Naive thymus-derived CD8-positive, alpha-beta T cell (primary cell): Measurements from ENCODE around the gene LRFN2. TPM values are rescaled to one million over a fixed set of nuclear protein-coding genes. Genes with fewer than 3 reads are reported as not detected.

ENCODE experiments used
- ATAC-seq, 2 donors: fragments of 150-1000 bp; cut with Tn5 transposase in 1 of 2; sonication (Bioruptor Pico), chemical (Tn5 transposase) in 1 of 2; 1 replicate in 1 of 2; 2 replicates in 1 of 2; pipeline ENCODE4 v1.10.0; 2021; ENCODE audit warnings: mild to moderate bottlenecking in 2 of 2, moderate library complexity in 2 of 2
- POLR2A ChIA-PET: fragments of 350-600 bp; sonication (Branson Sonifier 250); formaldehyde crosslinking; loops from one replicate; lab custom pipeline; 2021; ENCODE audit warnings: antibody characterized with exemption; lab: Charles Lee
- DNase-seq, 10 donors: peaks; one replicate each; pipeline versions ENCODE4 v3.0.0 to v3.0.0-alpha.2; 2020 to 2022
- H3K27ac Mint-ChIP-seq, 10 donors: one replicate each; pipeline ENCODE4 v1.8.0; 2020 to 2022; ENCODE audit warnings: mild to moderate bottlenecking in 10 of 10, mixed read lengths in 10 of 10, moderate library complexity in 4 of 10, inconsistent platforms in 1 of 10
- H3K27me3 Mint-ChIP-seq, 5 donors: one replicate each; pipeline ENCODE4 v1.8.0; 2021 to 2022; ENCODE audit warnings: mixed read lengths in 5 of 5
- H3K36me3 Mint-ChIP-seq, 3 donors: one replicate each; pipeline ENCODE4 v1.8.0; 2020 to 2022; ENCODE audit warnings: mixed read lengths in 3 of 3, mild to moderate bottlenecking in 2 of 3, inconsistent platforms in 1 of 3
- H3K4me1 Mint-ChIP-seq, 4 donors: one replicate each; pipeline ENCODE4 v1.8.0; 2021 to 2022; ENCODE audit warnings: mixed read lengths in 4 of 4
- H3K4me3 Mint-ChIP-seq, 10 donors: one replicate each; pipeline ENCODE4 v1.8.0; 2020 to 2022; ENCODE audit warnings: mild to moderate bottlenecking in 10 of 10, mixed read lengths in 10 of 10, moderate library complexity in 6 of 10, inconsistent platforms in 1 of 10
- H3K9me3 Mint-ChIP-seq, 9 donors: one replicate each; pipeline ENCODE4 v1.8.0; 2020 to 2022; ENCODE audit warnings: mixed read lengths in 9 of 9, mild to moderate bottlenecking in 3 of 9, inconsistent platforms in 1 of 9, moderate library complexity in 1 of 9
- polyA plus RNA-seq, 3 donors: library from polyadenylated mRNA; unstranded; fragments of 300-500 nt; fragmentation: Illumina TruSeq; gene quantifications; one replicate each; pipeline ENCODE4 v1.2.3, GENCODE V29; 2021
- total RNA-seq, 8 experiments: library from RNA in 2 of 8; stranded (reverse) in 2 of 8; gene quantifications; one replicate each; pipeline ENCODE4 v1.2.3 and lab custom pipeline; 2021 to 2026

LRFN2 gene
- total and polyA plus RNA-seq, 5 experiments from 2014 or later, result 0.09 to 0.25 TPM; not detected in 3

GRCh38 chr6:40380271-40380670, 206.9 kb downstream of the LRFN2 start:
- Mint-ChIP-seq H3K4me1 (peaks cover 0 to 1% (median 0%) of the 10 kb centered on the region in 4 donors), H3K27me3 (no peaks in the 10 kb centered on the region), H3K27ac (no peak overlapping the region), H3K36me3 (no peaks in the 10 kb centered on the region), H3K4me3 (no peak overlapping the region), H3K9me3 (no peaks in the 10 kb centered on the region)
- no peak for DNase-seq
- POLR2A ChIA-PET, result no interaction called here
- no peak for ATAC-seq

GRCh38 chr6:40379811-40380210, 207.4 kb downstream of the LRFN2 start:
- Mint-ChIP-seq H3K4me1 (no peaks in the 10 kb centered on the region), H3K36me3 (no peaks in the 10 kb centered on the region), H3K27me3 (no peaks in the 10 kb centered on the region), H3K4me3 (no peak overlapping the region), H3K9me3 (no peaks in the 10 kb centered on the region), H3K27ac (no peak overlapping the region)
- POLR2A ChIA-PET, result no interaction called here
- ATAC-seq (no peak), DNase-seq (no peak)

- H3K36me3 Mint-ChIP-seq, result no peaks in the 10 kb centered on the region
- no peak overlapping the region for H3K27ac Mint-ChIP-seq
- no peaks in the 10 kb centered on the region for H3K4me1 Mint-ChIP-seq
- DNase-seq (no peak), ATAC-seq (no peak)
- H3K9me3 Mint-ChIP-seq, result no peaks in the 10 kb centered on the region
- POLR2A ChIA-PET, result no interaction called here
- H3K27me3 Mint-ChIP-seq, result no peaks in the 10 kb centered on the region
- no peak overlapping the region for H3K4me3 Mint-ChIP-seq
Measured at GRCh38 chr6:40378725-40379074, 208.5 kb downstream of the LRFN2 start.

- POLR2A ChIA-PET, result no interaction called here
- no peaks in the 10 kb centered on the region for H3K9me3 Mint-ChIP-seq
- no peak overlapping the region for H3K27ac Mint-ChIP-seq
- H3K36me3 Mint-ChIP-seq, result no peaks in the 10 kb centered on the region
- no peaks in the 10 kb centered on the region for H3K27me3 Mint-ChIP-seq
- DNase-seq (no peak), ATAC-seq (no peak)
- H3K4me1 Mint-ChIP-seq, result no peaks in the 10 kb centered on the region
- H3K4me3 Mint-ChIP-seq, result no peak overlapping the region
Measured at GRCh38 chr6:40378071-40378724, 209.0 kb downstream of the LRFN2 start.

GRCh38 chr6:40377173-40377806, 209.9 kb downstream of the LRFN2 start:
- POLR2A ChIA-PET, result no interaction called here
- Mint-ChIP-seq H3K4me3 (no peak overlapping the region), H3K36me3 (no peaks in the 10 kb centered on the region), H3K4me1 (no peaks in the 10 kb centered on the region), H3K27me3 (no peaks in the 10 kb centered on the region), H3K9me3 (peaks cover 0 to 3% (median 0%) of the 10 kb centered on the region in 9 donors), H3K27ac (no peak overlapping the region)
- no peak for DNase-seq
- ATAC-seq, result no peak

GRCh38 chr6:40376113-40376650, 211.0 kb downstream of the LRFN2 start:
- ATAC-seq, result no peak
- no peak overlapping the region for H3K4me3 Mint-ChIP-seq
- no peak for DNase-seq
- peaks cover 0 to 3% (median 0%) of the 10 kb centered on the region in 4 donors for H3K4me1 Mint-ChIP-seq
- peaks cover 0 to 10% (median 0%) of the 10 kb centered on the region in 9 donors for H3K9me3 Mint-ChIP-seq
- H3K27ac Mint-ChIP-seq, result no peak overlapping the region
- H3K27me3 Mint-ChIP-seq, result peaks cover 0 to 2% (median 0%) of the 10 kb centered on the region in 5 donors
- POLR2A ChIA-PET, result no interaction called here
- no peaks in the 10 kb centered on the region for H3K36me3 Mint-ChIP-seq

GRCh38 chr6:40373267-40373666, 213.9 kb downstream of the LRFN2 start:
- Mint-ChIP-seq H3K27ac (no peak overlapping the region), H3K4me1 (peaks cover 0 to 16% (median 5%) of the 10 kb centered on the region in 4 donors), H3K36me3 (no peaks in the 10 kb centered on the region), H3K4me3 (no peak overlapping the region), H3K27me3 (peaks cover 0 to 2% (median 0%) of the 10 kb centered on the region in 5 donors), H3K9me3 (peaks cover 0 to 10% (median 0%) of the 10 kb centered on the region in 9 donors)
- POLR2A ChIA-PET, result no interaction called here
- DNase-seq (no peak), ATAC-seq (no peak)

GRCh38 chr6:40371621-40372020, 215.5 kb downstream of the LRFN2 start:
- Mint-ChIP-seq H3K4me1 (peaks cover 0 to 16% (median 5%) of the 10 kb centered on the region in 4 donors), H3K36me3 (no peaks in the 10 kb centered on the region), H3K9me3 (peaks cover 0 to 10% (median 3%) of the 10 kb centered on the region in 9 donors), H3K4me3 (no peak overlapping the region), H3K27ac (peak overlapping the region in 1 of 10 donors; percentile 4), H3K27me3 (peaks cover 0 to 2% (median 0%) of the 10 kb centered on the region in 5 donors)
- POLR2A ChIA-PET, result no interaction called here
- ATAC-seq, result no peak
- DNase-seq, result no peak

- Mint-ChIP-seq H3K27ac (no peak overlapping the region), H3K27me3 (peaks cover 0 to 2% (median 0%) of the 10 kb centered on the region in 5 donors), H3K4me1 (peaks cover 0 to 16% (median 5%) of the 10 kb centered on the region in 4 donors), H3K4me3 (no peak overlapping the region), H3K9me3 (peaks cover 0 to 10% (median 6%) of the 10 kb centered on the region in 9 donors), H3K36me3 (no peaks in the 10 kb centered on the region)
- no peak for DNase-seq
- POLR2A ChIA-PET, result no interaction called here
- ATAC-seq, result no peak
Measured at GRCh38 chr6:40371095-40371494, 216.1 kb downstream of the LRFN2 start.

- no peak for DNase-seq
- Mint-ChIP-seq H3K4me3 (peak overlapping the region in 1 of 10 donors; percentile 43), H3K27me3 (peaks cover 0 to 2% (median 0%) of the 10 kb centered on the region in 5 donors), H3K4me1 (peaks cover 0 to 16% (median 5%) of the 10 kb centered on the region in 4 donors), H3K27ac (peak overlapping the region in 1 of 10 donors; percentile 11), H3K36me3 (peaks cover 0 to 1% (median 0%) of the 10 kb centered on the region in 3 donors), H3K9me3 (peaks cover 0 to 19% (median 6%) of the 10 kb centered on the region in 9 donors)
- POLR2A ChIA-PET, result no interaction called here
- ATAC-seq, result no peak
Measured at GRCh38 chr6:40369891-40370290, 217.3 kb downstream of the LRFN2 start.

GRCh38 chr6:40369042-40369441, 218.1 kb downstream of the LRFN2 start:
- Mint-ChIP-seq H3K27ac (peak overlapping the region in 1 of 10 donors; percentile 12), H3K36me3 (peaks cover 0 to 2% (median 0%) of the 10 kb centered on the region in 3 donors), H3K4me1 (peaks cover 0 to 16% (median 5%) of the 10 kb centered on the region in 4 donors), H3K27me3 (peaks cover 0 to 2% (median 0%) of the 10 kb centered on the region in 5 donors), H3K4me3 (no peak overlapping the region), H3K9me3 (peaks cover 0 to 21% (median 6%) of the 10 kb centered on the region in 9 donors)
- no peak for ATAC-seq
- POLR2A ChIA-PET, result no interaction called here
- no peak for DNase-seq

- no peak for ATAC-seq
- Mint-ChIP-seq H3K36me3 (peaks cover 0 to 2% (median 0%) of the 10 kb centered on the region in 3 donors), H3K4me3 (no peak overlapping the region), H3K27me3 (peaks cover 4 to 24% (median 19%) of the 10 kb centered on the region in 5 donors), H3K27ac (no peak overlapping the region), H3K4me1 (no peaks in the 10 kb centered on the region), H3K9me3 (peaks cover 0 to 21% (median 5%) of the 10 kb centered on the region in 9 donors)
- DNase-seq, result no peak
- POLR2A ChIA-PET, result no interaction called here
Measured at GRCh38 chr6:40362859-40363258, 224.3 kb downstream of the LRFN2 start.

- Mint-ChIP-seq H3K27me3 (peaks cover 4 to 24% (median 19%) of the 10 kb centered on the region in 5 donors), H3K4me1 (no peaks in the 10 kb centered on the region), H3K27ac (no peak overlapping the region), H3K4me3 (no peak overlapping the region), H3K36me3 (peaks cover 0 to under 1% (median 0%) of the 10 kb centered on the region in 3 donors), H3K9me3 (peaks cover 0 to 2% (median under 1%) of the 10 kb centered on the region in 9 donors)
- DNase-seq (no peak), ATAC-seq (no peak)
- POLR2A ChIA-PET, result no interaction called here
Measured at GRCh38 chr6:40359808-40360207, 227.4 kb downstream of the LRFN2 start.
